Left ventricle myocardium inferior (tissue), 1 donor: ENCODE data around the gene CCDC137. TPM values are rescaled to one million over a fixed set of nuclear protein-coding genes. Genes with fewer than 3 reads are reported as not detected.

Experiments used
- DNase-seq: peaks from one replicate; pipeline ENCODE4 v3.0.0-alpha.2; 2020
- H3K27ac ChIP-seq: fragments of 200-600 bp; replicated peaks from 2 replicates; pipeline ENCODE4 v1.8.0; 2021
- H3K27me3 ChIP-seq: fragments of 200-600 bp; 2 replicates; pipeline ENCODE4 v1.8.0; 2021; ENCODE audit warnings: low read depth
- H3K36me3 ChIP-seq: fragments of 200-600 bp; 2 replicates; pipeline ENCODE4 v1.8.0; 2021
- H3K4me1 ChIP-seq: fragments of 200-600 bp; 2 replicates; pipeline ENCODE4 v1.8.0; 2021
- H3K4me3 ChIP-seq: fragments of 200-600 bp; 2 replicates; pipeline ENCODE4 v1.8.0; 2021; ENCODE audit warnings: mild to moderate bottlenecking, moderate library complexity
- H3K9me3 ChIP-seq: fragments of 200-600 bp; replicated peaks from 2 replicates; pipeline ENCODE4 v1.8.0; 2021
- CTCF ChIP-seq: fragments of 200-600 bp; IDR thresholded peaks from 2 replicates; pipeline ENCODE4 v1.8.0; 2021; ENCODE audit warnings: antibody characterized with exemption, mild to moderate bottlenecking, borderline replicate concordance
- intact Hi-C: fragments of 100-400 bp; cut with micrococcal nuclease; formaldehyde crosslinking; loops from one replicate; pipeline ENCODE4 v1.11.0; 2022
- total RNA-seq: library from RNA; stranded (reverse); fragmentation: NEBNext Ultra II Directional; extraction: Animal tissue kit (Norgen Biotek cat#: 25700); gene quantifications from one replicate; pipeline ENCODE4 v1.2.1, GENCODE V29; 2021
- donor health status: DM: no; HTN: yes; CAD: no; lungs with severe emphysema.

Gene CCDC137
- total RNA-seq, 1 donor from 2014 or later = 5.6 TPM

- no peak for DNase-seq
Observed at GRCh38 chr17:81640011-81640410, 26.5 kb upstream of the CCDC137 start.

GRCh38 chr17:81641825-81642489 lies 24.6 kb upstream of the CCDC137 start:
- no peaks in the 10 kb centered on the region for H3K9me3 ChIP-seq

More at GRCh38 chr17:81640011-81640410, 26.5 kb upstream of the CCDC137 start:
- Histone ChIP-seq H3K27ac (no peak overlapping the region), H3K4me3 (no peak overlapping the region), H3K36me3 (no peaks in the 10 kb centered on the region), H3K9me3 (no peaks in the 10 kb centered on the region), H3K27me3 (no peaks in the 10 kb centered on the region), H3K4me1 (peaks cover 23% of the 10 kb centered on the region)
- TF ChIP-seq CTCF = no peak
- intact Hi-C loops = no loop called here

GRCh38 chr17:81644496-81644895 lies 22.0 kb upstream of the CCDC137 start:
- Histone ChIP-seq H3K36me3 (no peaks in the 10 kb centered on the region), H3K4me3 (no peak overlapping the region), H3K27ac (no peak overlapping the region), H3K4me1 (no peaks in the 10 kb centered on the region), H3K27me3 (peaks cover 32% of the 10 kb centered on the region), H3K9me3 (no peaks in the 10 kb centered on the region)
- no peak for DNase-seq
- intact Hi-C loops = no loop called here
- TF ChIP-seq CTCF = no peak

More at GRCh38 chr17:81641825-81642489, 24.6 kb upstream of the CCDC137 start:
- H3K4me1 ChIP-seq = peaks cover 6% of the 10 kb centered on the region
- no peak for DNase-seq
- no peaks in the 10 kb centered on the region for H3K36me3 ChIP-seq
- no peak overlapping the region for H3K27ac ChIP-seq
- peaks cover 6% of the 10 kb centered on the region for H3K27me3 ChIP-seq
- intact Hi-C loops = no loop called here
- H3K4me3 ChIP-seq = no peak overlapping the region
- no peak for TF ChIP-seq CTCF

- intact Hi-C loops = no loop called here
- Histone ChIP-seq H3K4me1 (no peaks in the 10 kb centered on the region), H3K36me3 (no peaks in the 10 kb centered on the region), H3K27ac (no peak overlapping the region), H3K4me3 (no peak overlapping the region), H3K27me3 (peaks cover 39% of the 10 kb centered on the region), H3K9me3 (no peaks in the 10 kb centered on the region)
- no peak for TF ChIP-seq CTCF
- no peak for DNase-seq
Observed at GRCh38 chr17:81644976-81645952, 21.3 kb upstream of the CCDC137 start.

DNA sequence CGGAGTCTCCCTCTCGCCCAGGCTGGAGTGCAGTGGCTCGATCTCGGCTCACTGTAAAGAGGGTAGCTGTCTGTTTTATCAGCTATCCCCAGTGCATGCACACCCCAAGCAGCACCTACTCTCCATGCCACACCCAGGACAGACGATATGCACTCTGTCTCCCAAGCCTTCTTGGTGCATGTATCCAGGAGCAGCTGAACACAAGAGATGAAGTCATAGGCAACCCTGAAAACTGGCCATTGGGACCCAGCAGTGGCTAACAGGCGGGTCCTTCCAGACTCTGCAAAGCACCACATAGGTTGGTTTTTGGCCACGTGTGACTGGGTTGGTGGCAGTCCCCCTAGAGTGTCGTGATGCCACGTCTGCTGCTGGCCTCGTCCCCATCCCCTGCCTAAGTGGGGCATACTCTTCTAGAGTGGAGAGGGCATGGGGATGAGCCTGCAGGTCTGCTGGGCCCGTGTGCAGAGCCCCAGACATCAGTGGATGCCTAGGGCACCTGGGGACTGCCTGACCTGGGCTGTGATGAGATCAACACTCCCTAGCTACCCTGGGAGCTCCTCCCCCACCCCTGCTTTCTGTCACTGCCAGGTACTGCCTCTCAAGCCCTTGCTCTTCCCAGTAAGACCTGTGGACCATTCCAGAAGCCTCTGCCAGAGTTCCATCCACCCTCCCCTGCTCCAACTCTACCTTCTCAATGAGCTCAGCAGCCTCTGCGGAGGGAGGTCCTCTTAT lies 19.5 kb upstream of the CCDC137 start:
- no peak for DNase-seq
- intact Hi-C loops = no loop called here
- Histone ChIP-seq H3K4me3 (no peak overlapping the region), H3K9me3 (no peaks in the 10 kb centered on the region), H3K4me1 (no peaks in the 10 kb centered on the region), H3K27ac (no peak overlapping the region), H3K27me3 (peaks cover 57% of the 10 kb centered on the region), H3K36me3 (no peaks in the 10 kb centered on the region)
- TF ChIP-seq CTCF = no peak
